Stimulated activated CD8-positive, alpha-beta memory T cell treated with anti-CD3 and anti-CD28 coated beads, Interleukin-7, amount 100 ng/mL, for 1 hour (primary cell): ENCODE measurements around the gene SDR9C7.
"Not testable (repeated sequence)": the region's sequence is repeated elsewhere in the genome, so short reads cannot be mapped to it uniquely, and the experiment has no call there.

ENCODE experiments used
- DNase-seq, 2 donors: peaks; one replicate each; pipeline ENCODE4 v3.0.0-alpha.2; 2020; ENCODE audit warnings: low read depth in 2 of 2

SDR9C7 gene

GRCh38 chr12:56916296-56916995 is 17.8 kb downstream of the SDR9C7 start:
- DNase-seq, result no peak

- no peak for DNase-seq
These were observed 19.5 kb downstream of the SDR9C7 start for GRCh38 chr12:56914724-56915123.

- no peak for DNase-seq
These were observed 20.0 kb downstream of the SDR9C7 start for GRCh38 chr12:56914256-56914655.

GRCh38 chr12:56909403-56909802 is 24.8 kb downstream of the SDR9C7 start:
- DNase-seq, result not testable (repeated sequence)

GRCh38 chr12:56908136-56908535 is 26.1 kb downstream of the SDR9C7 start:
- DNase-seq, result no peak

GRCh38 chr12:56905852-56906251 is 28.4 kb downstream of the SDR9C7 start:
- DNase-seq, result no peak

- no peak for DNase-seq
These were observed 30.8 kb downstream of the SDR9C7 start for GRCh38 chr12:56903374-56903773.

- not testable (repeated sequence) for DNase-seq
These were observed 32.9 kb downstream of the SDR9C7 start for GRCh38 chr12:56901313-56901712.

- no peak for DNase-seq
These were observed 33.6 kb downstream of the SDR9C7 start for GRCh38 chr12:56900583-56900982.

- no peak for DNase-seq
These were observed 35.3 kb downstream of the SDR9C7 start for GRCh38 chr12:56898938-56899337.

- DNase-seq, result no peak
These were observed 36.3 kb downstream of the SDR9C7 start for GRCh38 chr12:56897844-56898361.

GRCh38 chr12:56896082-56896481 is 38.1 kb downstream of the SDR9C7 start:
- DNase-seq, result no peak

GRCh38 chr12:56894698-56895368 is 39.4 kb downstream of the SDR9C7 start:
- no peak for DNase-seq

GRCh38 chr12:56891885-56892284 is 42.3 kb downstream of the SDR9C7 start:
- DNase-seq, result not testable (repeated sequence)

- DNase-seq, result no peak
These were observed 47.9 kb downstream of the SDR9C7 start for GRCh38 chr12:56886319-56886718.

- no peak for DNase-seq
These were observed 48.9 kb downstream of the SDR9C7 start for GRCh38 chr12:56885316-56885715.

GRCh38 chr12:56884421-56884820 is 49.8 kb downstream of the SDR9C7 start:
- no peak for DNase-seq

GRCh38 chr12:56882407-56882806 is 51.8 kb downstream of the SDR9C7 start:
- DNase-seq, result not testable (repeated sequence)

- DNase-seq, result no peak
These were observed 53.8 kb downstream of the SDR9C7 start for GRCh38 chr12:56880125-56880992.

GRCh38 chr12:56879240-56880124 is 54.7 kb downstream of the SDR9C7 start:
- DNase-seq, result not testable (repeated sequence)

- no peak for DNase-seq
These were observed 56.2 kb downstream of the SDR9C7 start for GRCh38 chr12:56878010-56878339.
